Psoas muscle (tissue), 8 donors: ENCODE results near the gene TP63. TPM values are rescaled to one million over a fixed set of nuclear protein-coding genes. Genes with fewer than 3 reads are reported as not detected.

ENCODE experiments used
- ATAC-seq, 4 donors: fragments of 200-7000 bp; cut with Tn5 transposase; one replicate each; pipeline ENCODE4 v1.9.1; 2020; ENCODE audit warnings: moderate library complexity in 3 of 4, mild to moderate bottlenecking in 2 of 4
- DNase-seq, 2 donors: peaks; one replicate each; pipeline ENCODE4 v3.0.0-alpha.2; 2020
- H3K27ac ChIP-seq: fragments of 200-600 bp; one replicate; pipeline ENCODE4 v1.8.0; 2022
- H3K27me3 ChIP-seq, 3 donors: fragments of 200-600 bp in 1 of 3; one replicate each; pipeline versions ENCODE4 v1.6.1 to v1.8.0; 2013 to 2022; ENCODE audit warnings: low read length in 2 of 3, mild to moderate bottlenecking in 2 of 3, moderate library complexity in 1 of 3; ENCODE audit not compliant: insufficient read depth in 3 of 3
- H3K36me3 ChIP-seq, 2 donors: fragments of 200-600 bp in 1 of 2; one replicate each; pipeline versions ENCODE4 v1.6.1 to v1.8.0; 2013 to 2022; ENCODE audit warnings: low read depth in 1 of 2, mild to moderate bottlenecking in 1 of 2, moderate library complexity in 1 of 2; ENCODE audit not compliant: insufficient read depth in 1 of 2
- H3K4me1 ChIP-seq: fragments of 200-600 bp; one replicate; pipeline ENCODE4 v1.8.0; 2022
- H3K4me3 ChIP-seq: fragments of 200-600 bp; one replicate; pipeline ENCODE4 v1.8.0; 2022; ENCODE audit warnings: mild to moderate bottlenecking
- H3K9me3 ChIP-seq: fragments of 200-600 bp; one replicate; pipeline ENCODE4 v1.8.0; 2022
- CTCF ChIP-seq: fragments of 200-600 bp; IDR thresholded peaks from one replicate; pipeline ENCODE4 v1.8.0; 2022; ENCODE audit warnings: antibody characterized with exemption
- WGBS, 3 donors: extraction: QIAGEN DNeasy Blood & Tissue Kit; methylation state at CpG; one replicate each; pipeline versions ENCODE4 v1.1.6 to v1.1.7; 2013; 5-methylcytosine and 5-hydroxymethylcytosine counted together
- intact Hi-C, 2 donors: fragments of 100-400 bp; cut with DNase I; formaldehyde crosslinking; loops; one replicate each; pipeline versions ENCODE4 v1.11.0 to v1.14.2; 2022
- polyA plus RNA-seq, 3 donors: library from polyadenylated mRNA; stranded (reverse); fragments of 200-250 nt; gene quantifications; one replicate each; pipeline ENCODE4 v1.2.3, GENCODE V29; 2013
- total RNA-seq, 4 donors: library from RNA; stranded (reverse); fragmentation: NEBNext Ultra II Directional in 2 of 4; extraction: Animal tissue kit (Norgen Biotek cat#: 25700) in 2 of 4; gene quantifications; one replicate each; pipeline versions ENCODE4 v1.2.1 to v1.2.4, GENCODE V29; 2021 to 2023
- donor health status: healthy with polysubstance abuse.
- donor health status: DM: no; HTN: no; CAD: no; lungs with moderate emphysema.
- donor health status: Bipolar disorder and iron deficiency.
- donor health status: healthy.
- donor health status: DM: yes; HTN: yes; CAD: no.
- donor health status: DM: no; HTN: no; CAD: no.
- donor health status: DM: no; HTN: no; CAD: no.
- donor health status: DM: yes; HTN: yes; CAD: no.

Gene TP63
- total and polyA plus RNA-seq, 7 donors = 1.4 to 83.0 (median 13.1) TPM

GRCh38 chr3:189909139-189909538, 277.9 kb downstream of the TP63 start:
- H3K27me3 ChIP-seq = no peaks in the 10 kb centered on the region
- no peak for DNase-seq
- H3K4me3 ChIP-seq = no peak overlapping the region
- WGBS, 3 donors = 56 to 64% (median 64%) methylated on average over 3 of the region's 3 CpGs
- H3K4me1 ChIP-seq = no peaks in the 10 kb centered on the region
- ATAC-seq = peak in 1 of 4 donors; percentile 58
- H3K36me3 ChIP-seq = no peaks in the 10 kb centered on the region
- intact Hi-C loops = no loop called here
- no peaks in the 10 kb centered on the region for H3K9me3 ChIP-seq
- H3K27ac ChIP-seq = no peak overlapping the region
- no peak for TF ChIP-seq CTCF

- TF ChIP-seq CTCF = no peak
- WGBS, 3 donors = 92 to 99% (median 94%) methylated on average over 2 of the region's 2 CpGs
- no peaks in the 10 kb centered on the region for H3K4me1 ChIP-seq
- DNase-seq (no peak), ATAC-seq (peak; percentile 47 to 83 (median 64))
- H3K36me3 ChIP-seq = no peaks in the 10 kb centered on the region
- H3K27ac ChIP-seq = no peak overlapping the region
- H3K4me3 ChIP-seq = no peak overlapping the region
- intact Hi-C loops = no loop called here
- H3K27me3 ChIP-seq = no peaks in the 10 kb centered on the region
- no peaks in the 10 kb centered on the region for H3K9me3 ChIP-seq
These were observed 278.4 kb downstream of the TP63 start for GRCh38 chr3:189909573-189909972.

GRCh38 chr3:189911001-189911400, 279.8 kb downstream of the TP63 start:
- Histone ChIP-seq H3K9me3 (no peaks in the 10 kb centered on the region), H3K4me3 (no peak overlapping the region), H3K27ac (no peak overlapping the region), H3K4me1 (no peaks in the 10 kb centered on the region), H3K36me3 (no peaks in the 10 kb centered on the region), H3K27me3 (no peaks in the 10 kb centered on the region)
- intact Hi-C loops = no loop called here
- no peak for DNase-seq
- 48 to 63% (median 57%) methylated on average over 1 of the region's 1 CpG for WGBS, 3 donors
- no peak for ATAC-seq
- TF ChIP-seq CTCF = no peak

GRCh38 chr3:189914799-189915198, 283.6 kb downstream of the TP63 start:
- DNase-seq (no peak), ATAC-seq (peak in 3 of 4 donors; percentile 32 to 76 (median 70))
- Histone ChIP-seq H3K27me3 (no peaks in the 10 kb centered on the region), H3K27ac (no peak overlapping the region), H3K4me3 (no peak overlapping the region), H3K4me1 (no peaks in the 10 kb centered on the region), H3K9me3 (no peaks in the 10 kb centered on the region), H3K36me3 (no peaks in the 10 kb centered on the region)
- 72 to 80% (median 79%) methylated on average over 3 of the region's 3 CpGs for WGBS, 3 donors
- intact Hi-C loops = no loop called here
- no peak for TF ChIP-seq CTCF

- Histone ChIP-seq H3K27me3 (no peaks in the 10 kb centered on the region), H3K9me3 (peaks cover 2% of the 10 kb centered on the region), H3K27ac (no peak overlapping the region), H3K36me3 (no peaks in the 10 kb centered on the region), H3K4me1 (no peaks in the 10 kb centered on the region), H3K4me3 (no peak overlapping the region)
- intact Hi-C loops = no loop called here
- DNase-seq = no peak
- no peak for TF ChIP-seq CTCF
- no peak for ATAC-seq
These were observed 290.6 kb downstream of the TP63 start for GRCh38 chr3:189921770-189922169.
